ENCODE results near the gene TMEM163.

DNA sequence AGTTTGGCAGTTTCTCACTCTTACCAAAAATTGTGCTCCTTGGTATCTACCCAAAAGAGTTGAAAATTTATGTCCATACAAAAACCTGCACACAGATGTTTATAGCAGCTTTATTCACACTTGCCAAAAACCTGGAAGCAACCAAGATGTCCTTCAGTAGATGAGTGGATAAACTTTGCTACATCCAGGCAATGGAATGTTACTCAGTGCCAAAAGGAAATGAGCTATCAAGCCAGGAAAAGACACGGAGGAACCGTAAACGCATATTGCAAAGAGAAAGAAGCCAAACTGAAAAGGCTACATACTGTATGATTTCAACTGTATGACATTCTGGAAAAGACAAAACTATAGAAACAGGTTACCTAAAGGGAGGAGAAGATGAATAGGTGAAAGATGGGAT is 36.1 kb downstream of the TMEM163 start:
- TF ChIP-seq CREB1 (IDR thresholded peaks at IDR 0.05; ENCODE audit: low read depth) (no peak), RAD21 (IDR thresholded peaks at IDR 0.05; ENCODE audit: low read depth) (no peak), CEBPB (IDR thresholded peaks at IDR 0.05) (no peak), EP300 (IDR thresholded peaks at IDR 0.05; ENCODE audit: borderline replicate concordance) (no peak), TAF1 (IDR thresholded peaks at IDR 0.05; ENCODE audit: low read depth) (no peak), EGR1 (IDR thresholded peaks at IDR 0.05) (no peak), YY1 (IDR thresholded peaks at IDR 0.05; ENCODE audit: low read depth) (no peak), FOXM1 (IDR thresholded peaks at IDR 0.05; ENCODE audit: borderline replicate concordance, low read depth) (no peak)
- TF ChIP-seq, protein P1, sequence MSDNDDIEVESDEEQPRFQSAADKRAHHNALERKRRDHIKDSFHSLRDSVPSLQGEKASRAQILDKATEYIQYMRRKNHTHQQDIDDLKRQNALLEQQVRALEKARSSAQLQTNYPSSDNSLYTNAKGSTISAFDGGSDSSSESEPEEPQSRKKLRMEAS (IDR thresholded peaks at IDR 0.05) = no peak
